CD14-positive monocyte (primary cell): Measurements from ENCODE around the gene ABCC2. TPM values are rescaled to one million over a fixed set of nuclear protein-coding genes. Genes with fewer than 3 reads are reported as not detected.

Experiments
- DNase-seq, 3 donors: peaks; one replicate each; pipeline ENCODE4 v3.0.0-alpha.2; 2011 to 2022
- H2AFZ ChIP-seq: 2 replicates; pipeline ENCODE4 v1.6.0; 2012; ENCODE audit warnings: mild to moderate bottlenecking, low read depth, low read length, inconsistent platforms; ENCODE audit not compliant: insufficient read depth, poor library complexity, severe bottlenecking
- H3K27ac ChIP-seq, 2 donors: 1 replicate in 1 of 2; 2 replicates in 1 of 2; pipeline ENCODE4 v1.5.1; 2012 to 2013; ENCODE audit warnings: low read length in 2 of 2, control low read depth in 1 of 2, inconsistent platforms in 1 of 2, low read depth in 1 of 2, mild to moderate bottlenecking in 1 of 2
- H3K27me3 ChIP-seq, 2 donors: one replicate each; pipeline versions ENCODE4 v1.6.0 to v1.6.1; 2011 to 2013; ENCODE audit warnings: low read length in 2 of 2; ENCODE audit not compliant: control insufficient read depth in 2 of 2, insufficient read depth in 2 of 2
- H3K36me3 ChIP-seq, 2 donors: replicated peaks in 1 of 2; 1 replicate in 1 of 2; 2 replicates in 1 of 2; pipeline versions ENCODE4 v1.5.1 to v1.6.1; 2012 to 2013; ENCODE audit warnings: low read length in 2 of 2, control low read depth in 1 of 2, inconsistent platforms in 1 of 2, mild to moderate bottlenecking in 1 of 2; ENCODE audit not compliant: insufficient read depth in 2 of 2, control insufficient read depth in 1 of 2
- H3K4me1 ChIP-seq, 2 donors: 1 replicate in 1 of 2; 2 replicates in 1 of 2; pipeline versions ENCODE4 v1.5.1 to v1.6.1; 2012 to 2013; ENCODE audit warnings: low read length in 2 of 2, control low read depth in 1 of 2, inconsistent platforms in 1 of 2, mild to moderate bottlenecking in 1 of 2, moderate library complexity in 1 of 2; ENCODE audit not compliant: insufficient read depth in 2 of 2, control insufficient read depth in 1 of 2
- H3K4me2 ChIP-seq: replicated peaks from 2 replicates; pipeline ENCODE3; 2012; ENCODE audit warnings: low read length, moderate library complexity, mild to moderate bottlenecking; ENCODE audit not compliant: poor library complexity, severe bottlenecking; ENCODE audit errors: extremely low read depth
- H3K4me3 ChIP-seq, 3 experiments: fragments of 200-600 bp in 1 of 3; sonication (generic) in 1 of 3; replicated peaks in 1 of 3; 1 replicate in 2 of 3; 2 replicates in 1 of 3; pipeline ENCODE4 v1.5.1; 2011 to 2013; ENCODE audit warnings: low read length in 3 of 3, mild to moderate bottlenecking in 3 of 3, control low read depth in 2 of 3, low read depth in 2 of 3, inconsistent platforms in 1 of 3, moderate library complexity in 1 of 3
- H3K79me2 ChIP-seq: 2 replicates; pipeline ENCODE4 v1.6.0; 2012; ENCODE audit warnings: mild to moderate bottlenecking, control low read depth, inconsistent platforms, low read length, moderate library complexity; ENCODE audit not compliant: insufficient read depth
- H3K9ac ChIP-seq: 2 replicates; pipeline ENCODE4 v1.6.0; 2017; ENCODE audit warnings: low read length, mild to moderate bottlenecking; ENCODE audit not compliant: insufficient read depth, poor library complexity, severe bottlenecking
- H3K9me3 ChIP-seq, 2 donors: replicated peaks in 1 of 2; 1 replicate in 1 of 2; 2 replicates in 1 of 2; pipeline versions ENCODE4 v1.5.1 to v1.6.1; 2012 to 2013; ENCODE audit warnings: low read length in 2 of 2, control low read depth in 1 of 2; ENCODE audit not compliant: control insufficient read depth in 1 of 2, insufficient read depth in 1 of 2
- H4K20me1 ChIP-seq: 2 replicates; pipeline ENCODE4 v1.6.0; 2012; ENCODE audit warnings: mild to moderate bottlenecking, low read length, control low read depth, moderate library complexity; ENCODE audit not compliant: insufficient read depth
- H3K27ac Mint-ChIP-seq, 7 donors: one replicate each; pipeline ENCODE4 v1.8.0; 2020; ENCODE audit warnings: mild to moderate bottlenecking in 7 of 7, mixed read lengths in 7 of 7, moderate library complexity in 6 of 7, inconsistent platforms in 2 of 7
- H3K27me3 Mint-ChIP-seq, 3 donors: one replicate each; pipeline ENCODE4 v1.8.0; 2021 to 2022; ENCODE audit warnings: low read depth in 3 of 3, mild to moderate bottlenecking in 3 of 3, mixed read lengths in 3 of 3, moderate library complexity in 3 of 3, inconsistent platforms in 1 of 3
- H3K36me3 Mint-ChIP-seq, 2 donors: one replicate each; pipeline ENCODE4 v1.8.0; 2020; ENCODE audit warnings: mixed read lengths in 2 of 2, inconsistent platforms in 1 of 2, mild to moderate bottlenecking in 1 of 2
- H3K4me1 Mint-ChIP-seq: one replicate; pipeline ENCODE4 v1.8.0; 2020; ENCODE audit warnings: mild to moderate bottlenecking, mixed read lengths
- H3K4me3 Mint-ChIP-seq, 2 donors: one replicate each; pipeline ENCODE4 v1.8.0; 2020; ENCODE audit warnings: mild to moderate bottlenecking in 2 of 2, mixed read lengths in 2 of 2, moderate library complexity in 1 of 2
- H3K9me3 Mint-ChIP-seq, 7 donors: one replicate each; pipeline ENCODE4 v1.8.0; 2020 to 2022; ENCODE audit warnings: mixed read lengths in 7 of 7, mild to moderate bottlenecking in 6 of 7, moderate library complexity in 6 of 7, inconsistent platforms in 2 of 7
- WGBS: methylation state at CpG from one replicate; pipeline ENCODE4 v1.1.5; 2013; ENCODE audit warnings: missing lambda C conversion rate; ENCODE audit not compliant: insufficient coverage; 5-methylcytosine and 5-hydroxymethylcytosine counted together
- intact Hi-C, 2 donors: fragments of 100-400 bp; cut with micrococcal nuclease; formaldehyde crosslinking; loops; one replicate each; pipeline versions ENCODE4 v1.15.0 to v1.15.1; 2023
- polyA plus RNA-seq, 3 donors: library from polyadenylated mRNA; depleted of rRNA in 1 of 3; unstranded in 2 of 3; stranded (reverse) in 1 of 3; fragments of 300-500 nt in 2 of 3; fragments of >200 nt in 1 of 3; fragmentation: Illumina TruSeq in 2 of 3; gene quantifications; 1 replicate in 2 of 3; 2 replicates in 1 of 3; pipeline ENCODE4 v1.2.3, GENCODE V29; 2012 to 2021
- TF ChIP-seq, protein P1 (sequence below): fragments of 200-600 bp; IDR thresholded peaks from one replicate; pipeline ENCODE4 v1.8.0; 2022; ENCODE audit warnings: antibody characterized with exemption, mild to moderate bottlenecking

Gene ABCC2
- polyA plus RNA-seq, 3 donors, result 0.09 to 2.7 (median 0.35) TPM

DNA sequence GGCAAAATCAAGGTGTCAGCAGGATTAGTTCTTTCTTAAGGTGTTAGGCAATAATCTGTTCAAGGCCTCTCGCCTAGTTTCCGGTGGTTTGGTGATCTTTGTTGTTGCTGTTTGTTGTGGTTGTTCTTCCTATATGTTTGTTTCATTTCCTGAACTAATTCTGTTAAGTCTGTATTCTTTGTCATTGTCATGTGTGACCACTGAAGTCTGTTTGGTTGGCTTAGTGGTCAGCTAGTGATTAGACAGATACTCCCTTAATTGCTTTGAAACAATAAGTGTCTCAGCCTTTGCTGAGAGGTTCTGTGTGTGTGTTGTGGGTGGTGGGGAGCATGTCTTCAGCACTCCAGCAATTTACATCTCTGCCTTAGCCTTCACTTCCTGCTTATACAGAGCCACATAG, 46.0 kb downstream of the ABCC2 start:
- TF ChIP-seq, protein P1, sequence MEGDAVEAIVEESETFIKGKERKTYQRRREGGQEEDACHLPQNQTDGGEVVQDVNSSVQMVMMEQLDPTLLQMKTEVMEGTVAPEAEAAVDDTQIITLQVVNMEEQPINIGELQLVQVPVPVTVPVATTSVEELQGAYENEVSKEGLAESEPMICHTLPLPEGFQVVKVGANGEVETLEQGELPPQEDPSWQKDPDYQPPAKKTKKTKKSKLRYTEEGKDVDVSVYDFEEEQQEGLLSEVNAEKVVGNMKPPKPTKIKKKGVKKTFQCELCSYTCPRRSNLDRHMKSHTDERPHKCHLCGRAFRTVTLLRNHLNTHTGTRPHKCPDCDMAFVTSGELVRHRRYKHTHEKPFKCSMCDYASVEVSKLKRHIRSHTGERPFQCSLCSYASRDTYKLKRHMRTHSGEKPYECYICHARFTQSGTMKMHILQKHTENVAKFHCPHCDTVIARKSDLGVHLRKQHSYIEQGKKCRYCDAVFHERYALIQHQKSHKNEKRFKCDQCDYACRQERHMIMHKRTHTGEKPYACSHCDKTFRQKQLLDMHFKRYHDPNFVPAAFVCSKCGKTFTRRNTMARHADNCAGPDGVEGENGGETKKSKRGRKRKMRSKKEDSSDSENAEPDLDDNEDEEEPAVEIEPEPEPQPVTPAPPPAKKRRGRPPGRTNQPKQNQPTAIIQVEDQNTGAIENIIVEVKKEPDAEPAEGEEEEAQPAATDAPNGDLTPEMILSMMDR, result no peak
- no peaks in the 10 kb centered on the region for H3K36me3 Mint-ChIP-seq
- H3K9me3 ChIP-seq, result no peaks in the 10 kb centered on the region
- H3K4me1 ChIP-seq, result no peaks in the 10 kb centered on the region
- no peak overlapping the region for H3K27ac ChIP-seq
- intact Hi-C loops, result no loop called here
- DNase-seq, result no peak
- H3K9ac ChIP-seq, result no peak overlapping the region
- no peaks in the 10 kb centered on the region for H4K20me1 ChIP-seq
- no peak overlapping the region for H2AFZ ChIP-seq
- peaks cover 0 to 4% (median 1%) of the 10 kb centered on the region in 3 donors for H3K27me3 Mint-ChIP-seq
- no peaks in the 10 kb centered on the region for H3K36me3 ChIP-seq
- peaks cover 5% of the 10 kb centered on the region for H3K4me1 Mint-ChIP-seq
- no peak overlapping the region for H3K4me3 Mint-ChIP-seq
- no peaks in the 10 kb centered on the region for H3K27me3 ChIP-seq
- H3K4me2 ChIP-seq, result no peak overlapping the region
- H3K9me3 Mint-ChIP-seq, result peaks cover 0 to 7% (median 2%) of the 10 kb centered on the region in 7 donors
- H3K27ac Mint-ChIP-seq, result no peak overlapping the region
- no peak overlapping the region for H3K4me3 ChIP-seq
- WGBS, result 40% methylated on average over 1 of the region's 2 CpGs
- no peaks in the 10 kb centered on the region for H3K79me2 ChIP-seq

DNA sequence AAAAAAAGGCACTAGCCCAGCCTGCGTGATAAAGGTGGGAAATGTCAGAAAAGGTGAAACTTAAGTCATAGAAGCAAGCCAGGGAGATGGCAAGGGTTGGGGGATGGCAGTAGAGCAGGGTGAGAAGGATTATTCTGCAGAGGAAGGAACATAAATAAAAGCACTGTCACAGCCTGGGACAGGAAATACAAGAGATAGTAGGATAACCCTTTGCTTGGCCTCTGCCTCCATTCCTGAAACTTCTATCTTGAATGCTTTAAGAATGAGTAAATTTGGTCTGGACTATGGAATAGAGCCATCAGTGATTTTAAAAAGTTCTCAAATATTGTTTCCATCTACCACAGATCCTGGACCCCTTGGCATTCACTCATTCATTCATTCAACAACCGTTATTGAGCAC, 50.0 kb downstream of the ABCC2 start:
- H3K27me3 Mint-ChIP-seq, result peaks cover 1 to 4% (median 2%) of the 10 kb centered on the region in 3 donors
- Histone ChIP-seq H3K79me2 (no peaks in the 10 kb centered on the region), H3K4me2 (no peak overlapping the region), H3K27me3 (no peaks in the 10 kb centered on the region), H3K36me3 (no peaks in the 10 kb centered on the region), H3K4me3 (no peak overlapping the region), H4K20me1 (no peaks in the 10 kb centered on the region), H3K9me3 (no peaks in the 10 kb centered on the region), H3K4me1 (no peaks in the 10 kb centered on the region), H3K27ac (no peak overlapping the region), H2AFZ (no peak overlapping the region), H3K9ac (no peak overlapping the region)
- H3K4me1 Mint-ChIP-seq, result peaks cover 5% of the 10 kb centered on the region
- no peaks in the 10 kb centered on the region for H3K36me3 Mint-ChIP-seq
- no peak for DNase-seq
- intact Hi-C loops, result no loop called here
- TF ChIP-seq, protein P1, result no peak
- no peak overlapping the region for H3K27ac Mint-ChIP-seq
- WGBS, result 90% methylated on average over 1 of the region's 2 CpGs
- H3K4me3 Mint-ChIP-seq, result no peak overlapping the region
- H3K9me3 Mint-ChIP-seq, result peaks cover 0 to 7% (median 2%) of the 10 kb centered on the region in 7 donors
